IPS DF 6.9 (cell line): ENCODE measurements around the gene ARHGAP22.

ENCODE experiments used
- DNase-seq: peaks from one replicate; pipeline ENCODE4 v3.0.0-alpha.2; 2013; ENCODE audit warnings: low read depth, low spot score
- H3K27ac ChIP-seq: one replicate; pipeline ENCODE4 v1.5.1; 2013; ENCODE audit warnings: low read length, control low read depth
- H3K27me3 ChIP-seq: 2 replicates; pipeline ENCODE4 v1.6.1; 2013; ENCODE audit warnings: mild to moderate bottlenecking, low read length; ENCODE audit not compliant: control insufficient read depth, insufficient read depth
- H3K36me3 ChIP-seq: 2 replicates; pipeline ENCODE4 v1.6.1; 2013; ENCODE audit warnings: low read length; ENCODE audit not compliant: control insufficient read depth, insufficient read depth
- H3K4me1 ChIP-seq: 2 replicates; pipeline ENCODE4 v1.6.1; 2013; ENCODE audit warnings: low read length; ENCODE audit not compliant: control insufficient read depth, insufficient read depth
- H3K4me3 ChIP-seq: 2 replicates; pipeline ENCODE4 v1.5.1; 2013; ENCODE audit warnings: mild to moderate bottlenecking, low read length
- H3K9me3 ChIP-seq: 2 replicates; pipeline ENCODE4 v1.6.1; 2013; ENCODE audit warnings: low read length, inconsistent platforms; ENCODE audit not compliant: control insufficient read depth, insufficient read depth
- WGBS: extraction: QIAGEN DNeasy Blood & Tissue Kit; methylation state at CpG from one replicate; pipeline ENCODE4 v1.1.7; 2013; ENCODE audit warnings: mixed read lengths, missing lambda C conversion rate; ENCODE audit not compliant: insufficient read length, insufficient coverage; 5-methylcytosine and 5-hydroxymethylcytosine counted together

ARHGAP22 gene

GRCh38 chr10:48477141-48477540 is 127.7 kb downstream of the ARHGAP22 start:
- DNase-seq = no peak
- Histone ChIP-seq H3K27me3 (no peaks in the 10 kb centered on the region), H3K27ac (no peak overlapping the region), H3K4me3 (no peak overlapping the region), H3K9me3 (no peaks in the 10 kb centered on the region), H3K4me1 (peaks cover 6% of the 10 kb centered on the region), H3K36me3 (no peaks in the 10 kb centered on the region)

GRCh38 chr10:48476279-48476982 is 128.4 kb downstream of the ARHGAP22 start:
- no peak for DNase-seq
- no peaks in the 10 kb centered on the region for H3K9me3 ChIP-seq
- H3K4me1 ChIP-seq = peaks cover 6% of the 10 kb centered on the region
- H3K27me3 ChIP-seq = no peaks in the 10 kb centered on the region
- H3K36me3 ChIP-seq = no peaks in the 10 kb centered on the region
- no peak overlapping the region for H3K27ac ChIP-seq
- no peak overlapping the region for H3K4me3 ChIP-seq
- no CpG with 5 or more reads among the region's 9 CpGs for WGBS

GRCh38 chr10:48475943-48476278 is 129.0 kb downstream of the ARHGAP22 start:
- no peak overlapping the region for H3K27ac ChIP-seq
- no peaks in the 10 kb centered on the region for H3K9me3 ChIP-seq
- no peak for DNase-seq
- no peaks in the 10 kb centered on the region for H3K36me3 ChIP-seq
- H3K4me1 ChIP-seq = peaks cover 6% of the 10 kb centered on the region
- no CpG with 5 or more reads among the region's 4 CpGs for WGBS
- H3K27me3 ChIP-seq = no peaks in the 10 kb centered on the region
- H3K4me3 ChIP-seq = no peak overlapping the region

GRCh38 chr10:48474765-48475365 is 130.0 kb downstream of the ARHGAP22 start:
- DNase-seq = no peak
- H3K27me3 ChIP-seq = no peaks in the 10 kb centered on the region
- H3K27ac ChIP-seq = no peak overlapping the region
- H3K4me3 ChIP-seq = no peak overlapping the region
- H3K36me3 ChIP-seq = no peaks in the 10 kb centered on the region
- no CpG with 5 or more reads among the region's 3 CpGs for WGBS
- H3K9me3 ChIP-seq = no peaks in the 10 kb centered on the region
- H3K4me1 ChIP-seq = peaks cover 6% of the 10 kb centered on the region

GRCh38 chr10:48473704-48474103 is 131.2 kb downstream of the ARHGAP22 start:
- no peak for DNase-seq
- no peaks in the 10 kb centered on the region; the same call in 1 of the 2 replicates for H3K36me3 ChIP-seq
- H3K4me3 ChIP-seq = no peak overlapping the region
- WGBS = no CpG with 5 or more reads among the region's 5 CpGs
- no peaks in the 10 kb centered on the region for H3K9me3 ChIP-seq
- no peak overlapping the region for H3K27ac ChIP-seq
- no peaks in the 10 kb centered on the region for H3K27me3 ChIP-seq
- H3K4me1 ChIP-seq = peaks cover 8% of the 10 kb centered on the region

- Histone ChIP-seq H3K27me3 (no peaks in the 10 kb centered on the region), H3K4me1 (peaks cover 8% of the 10 kb centered on the region), H3K4me3 (no peak overlapping the region), H3K27ac (no peak overlapping the region), H3K36me3 (no peaks in the 10 kb centered on the region; the same call in 1 of the 2 replicates), H3K9me3 (no peaks in the 10 kb centered on the region)
- DNase-seq = no peak
- no CpG with 5 or more reads among the region's 3 CpGs for WGBS
Observed at GRCh38 chr10:48472501-48473069, 132.3 kb downstream of the ARHGAP22 start.

GRCh38 chr10:48470893-48471805 is 133.7 kb downstream of the ARHGAP22 start:
- H3K4me3 ChIP-seq = no peak overlapping the region
- DNase-seq = no peak
- no peaks in the 10 kb centered on the region for H3K27me3 ChIP-seq
- WGBS = no CpG with 5 or more reads among the region's 8 CpGs
- peaks cover 3% of the 10 kb centered on the region for H3K4me1 ChIP-seq
- no peaks in the 10 kb centered on the region for H3K9me3 ChIP-seq
- H3K36me3 ChIP-seq = no peaks in the 10 kb centered on the region; the same call in 1 of the 2 replicates
- H3K27ac ChIP-seq = no peak overlapping the region

GRCh38 chr10:48470115-48470892 is 134.6 kb downstream of the ARHGAP22 start:
- WGBS = no CpG with 5 or more reads among the region's 5 CpGs
- DNase-seq = no peak
- Histone ChIP-seq H3K4me3 (no peak overlapping the region), H3K27me3 (no peaks in the 10 kb centered on the region), H3K9me3 (no peaks in the 10 kb centered on the region), H3K27ac (no peak overlapping the region), H3K4me1 (peaks cover 4% of the 10 kb centered on the region), H3K36me3 (no peaks in the 10 kb centered on the region; the same call in 1 of the 2 replicates)

GRCh38 chr10:48469516-48470020 is 135.3 kb downstream of the ARHGAP22 start:
- no peak for DNase-seq
- H3K4me3 ChIP-seq = no peak overlapping the region
- no peak overlapping the region for H3K27ac ChIP-seq
- no CpG with 5 or more reads among the region's 4 CpGs for WGBS
- H3K4me1 ChIP-seq = peaks cover 4% of the 10 kb centered on the region
- no peaks in the 10 kb centered on the region for H3K27me3 ChIP-seq
- H3K36me3 ChIP-seq = no peaks in the 10 kb centered on the region; the same call in 1 of the 2 replicates
- H3K9me3 ChIP-seq = no peaks in the 10 kb centered on the region
